Measurements from ENCODE around the gene PRIMPOL.
"Not testable (repeated sequence)": the region's sequence is repeated elsewhere in the genome, so short reads cannot be mapped to it uniquely, and the experiment has no call there.

PRIMPOL gene

DNA sequence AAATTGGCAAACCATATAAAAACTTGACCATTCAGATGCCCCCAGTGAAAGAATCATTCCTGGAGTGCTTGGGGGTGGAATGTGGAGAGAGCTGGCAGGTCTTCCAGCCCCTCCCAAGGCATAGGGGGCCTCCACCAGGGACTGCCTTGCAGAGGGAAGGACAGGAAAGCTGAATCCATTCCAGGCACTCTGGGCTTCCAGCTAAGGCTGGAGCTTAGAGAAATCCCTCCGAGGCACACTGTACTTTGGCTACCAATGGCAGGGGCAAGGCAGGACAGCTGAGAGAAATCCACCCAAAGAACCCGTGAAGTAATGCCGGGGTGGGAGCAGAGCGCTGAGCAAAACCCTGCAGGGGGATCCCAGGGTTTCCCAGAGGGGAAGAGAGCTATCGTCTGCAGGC lies 80.4 kb downstream of the PRIMPOL start:
- TF ChIP-seq, protein P1, sequence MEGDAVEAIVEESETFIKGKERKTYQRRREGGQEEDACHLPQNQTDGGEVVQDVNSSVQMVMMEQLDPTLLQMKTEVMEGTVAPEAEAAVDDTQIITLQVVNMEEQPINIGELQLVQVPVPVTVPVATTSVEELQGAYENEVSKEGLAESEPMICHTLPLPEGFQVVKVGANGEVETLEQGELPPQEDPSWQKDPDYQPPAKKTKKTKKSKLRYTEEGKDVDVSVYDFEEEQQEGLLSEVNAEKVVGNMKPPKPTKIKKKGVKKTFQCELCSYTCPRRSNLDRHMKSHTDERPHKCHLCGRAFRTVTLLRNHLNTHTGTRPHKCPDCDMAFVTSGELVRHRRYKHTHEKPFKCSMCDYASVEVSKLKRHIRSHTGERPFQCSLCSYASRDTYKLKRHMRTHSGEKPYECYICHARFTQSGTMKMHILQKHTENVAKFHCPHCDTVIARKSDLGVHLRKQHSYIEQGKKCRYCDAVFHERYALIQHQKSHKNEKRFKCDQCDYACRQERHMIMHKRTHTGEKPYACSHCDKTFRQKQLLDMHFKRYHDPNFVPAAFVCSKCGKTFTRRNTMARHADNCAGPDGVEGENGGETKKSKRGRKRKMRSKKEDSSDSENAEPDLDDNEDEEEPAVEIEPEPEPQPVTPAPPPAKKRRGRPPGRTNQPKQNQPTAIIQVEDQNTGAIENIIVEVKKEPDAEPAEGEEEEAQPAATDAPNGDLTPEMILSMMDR (IDR thresholded peaks at IDR 0.05; ENCODE audit: low read depth, low read length, missing control alignments), result no peak
- no peak for DNase-seq (ENCODE audit: low read depth)
- H3K4me3 ChIP-seq (ENCODE audit: low read depth, low read length), result no peak overlapping the region

DNA sequence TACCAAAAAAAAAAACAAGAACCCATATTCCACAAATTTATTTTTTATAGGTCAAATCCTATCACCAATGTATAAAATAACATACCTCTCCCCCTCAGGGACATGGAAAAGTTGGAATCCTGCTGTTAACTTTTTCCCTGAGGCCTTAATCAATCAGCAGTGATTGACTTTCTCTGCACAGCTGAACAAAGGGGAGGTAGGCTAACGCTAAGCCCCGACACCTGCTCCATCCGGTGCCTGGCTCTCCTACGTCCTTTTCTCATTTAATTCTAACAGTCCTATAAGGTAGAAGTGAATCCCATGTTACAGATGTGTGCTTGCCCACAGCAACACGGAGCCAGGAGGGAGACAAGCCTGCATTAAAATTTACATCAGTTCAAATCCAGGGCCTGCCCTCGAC lies 81.5 kb downstream of the PRIMPOL start:
- TF ChIP-seq, protein P1 (IDR thresholded peaks at IDR 0.05; ENCODE audit: low read depth, low read length, missing control alignments), result no peak
- DNase-seq (ENCODE audit: low read depth), result no peak
- no peak overlapping the region for H3K4me3 ChIP-seq (ENCODE audit: low read depth, low read length)

DNA sequence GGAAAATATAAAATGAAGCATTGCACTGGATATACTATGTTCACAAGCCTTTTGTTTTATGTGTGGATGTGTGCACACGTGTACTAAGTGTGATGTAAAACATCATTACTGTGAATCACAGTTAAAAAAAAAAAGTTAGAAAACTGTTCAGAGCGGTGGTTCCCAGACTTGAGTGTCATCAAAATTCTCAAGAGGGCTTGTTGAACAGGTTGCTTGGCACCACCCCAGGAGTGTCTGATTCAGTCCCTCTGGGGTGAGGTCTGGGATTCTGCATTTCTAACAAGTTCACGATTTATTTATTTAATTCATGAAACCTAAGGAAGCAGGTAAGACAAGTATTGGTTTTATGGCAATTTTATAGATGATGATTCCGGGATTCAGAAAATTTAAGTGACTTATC lies 82.6 kb downstream of the PRIMPOL start:
- H3K4me3 ChIP-seq (ENCODE audit: low read depth, low read length), result peak overlapping the region; percentile 72
- DNase-seq (ENCODE audit: low read depth), result no peak
- TF ChIP-seq, protein P1 (IDR thresholded peaks at IDR 0.05; ENCODE audit: low read depth, low read length, missing control alignments), result no peak

DNA sequence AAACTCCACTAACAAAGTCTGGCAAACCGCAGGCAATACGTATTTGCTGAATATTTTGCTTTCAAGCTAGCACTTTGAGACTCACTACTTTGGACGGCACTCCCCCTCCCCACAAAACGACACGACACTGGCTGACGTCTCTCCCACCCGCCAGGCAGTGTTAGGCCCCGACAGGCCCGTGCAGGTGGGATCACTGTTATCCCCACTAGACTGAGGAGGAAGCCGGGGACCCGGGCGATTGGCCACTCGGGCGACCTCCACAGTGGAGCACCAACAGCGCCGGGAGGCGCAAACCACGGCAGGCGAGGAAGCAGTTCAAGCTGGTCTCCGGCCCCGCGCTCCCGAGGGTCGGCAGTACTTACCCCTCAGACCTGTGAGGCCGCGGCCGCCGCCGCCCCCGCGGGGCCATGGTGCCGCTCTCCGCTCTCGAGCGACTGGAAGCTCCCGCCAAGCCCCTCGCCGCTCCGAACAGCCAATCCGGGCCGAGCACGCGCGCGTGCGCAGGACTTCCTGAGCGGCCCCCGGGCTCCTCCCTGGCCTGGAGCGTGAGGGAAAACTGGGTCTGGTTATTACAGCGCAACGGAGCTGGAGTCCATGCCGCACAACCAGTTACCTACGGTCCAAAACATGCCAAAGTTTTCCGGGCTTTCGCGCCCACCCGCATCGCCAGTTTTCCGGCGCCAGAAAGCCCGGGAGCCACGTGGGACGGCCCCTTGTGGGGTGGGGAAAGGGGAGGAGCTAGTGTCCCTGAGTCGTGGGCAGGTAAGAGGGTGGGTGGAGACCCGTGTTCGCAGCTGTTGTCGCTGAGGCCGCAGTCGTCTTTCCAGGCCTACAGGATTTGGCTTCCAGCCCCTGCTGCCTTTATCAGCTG lies 84.4 kb downstream of the PRIMPOL start, which contains the start of gene CENPU:
TSS of gene CENPU (minus strand) at position 443 of the 871 bp plus-strand sequence. CDS start at position 409, 34 bp downstream.
- TF ChIP-seq, protein P1 (IDR thresholded peaks at IDR 0.05; ENCODE audit: low read depth, low read length, missing control alignments), result no peak
- DNase-seq (ENCODE audit: low read depth), result peak; percentile 97
- H3K4me3 ChIP-seq (ENCODE audit: low read depth, low read length), result peak within 1 kb of the TSS; percentile 72

DNA sequence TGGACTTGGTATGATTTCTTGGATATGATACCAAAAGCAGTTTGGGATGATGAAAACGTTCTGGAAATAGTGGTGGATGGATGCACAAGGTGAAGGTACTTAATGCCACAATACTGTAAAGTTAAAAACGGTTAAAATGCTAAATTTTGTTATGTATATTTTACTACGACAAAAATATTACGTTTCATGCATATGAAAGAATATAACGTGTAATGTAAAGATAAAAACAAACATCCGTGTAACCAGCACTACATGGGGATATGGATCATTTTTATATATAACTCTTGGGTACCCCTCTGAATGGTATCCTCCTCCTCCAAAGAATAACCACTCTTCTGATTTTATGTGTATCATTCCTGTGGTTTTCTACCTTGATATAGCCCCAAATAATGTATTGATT lies 85.2 kb downstream of the PRIMPOL start:
- no peak for DNase-seq (ENCODE audit: low read depth)
- H3K4me3 ChIP-seq (ENCODE audit: low read depth, low read length), result peak overlapping the region; percentile 72; the same call in 1 of the 2 replicates
- TF ChIP-seq, protein P1 (IDR thresholded peaks at IDR 0.05; ENCODE audit: low read depth, low read length, missing control alignments), result no peak

DNA sequence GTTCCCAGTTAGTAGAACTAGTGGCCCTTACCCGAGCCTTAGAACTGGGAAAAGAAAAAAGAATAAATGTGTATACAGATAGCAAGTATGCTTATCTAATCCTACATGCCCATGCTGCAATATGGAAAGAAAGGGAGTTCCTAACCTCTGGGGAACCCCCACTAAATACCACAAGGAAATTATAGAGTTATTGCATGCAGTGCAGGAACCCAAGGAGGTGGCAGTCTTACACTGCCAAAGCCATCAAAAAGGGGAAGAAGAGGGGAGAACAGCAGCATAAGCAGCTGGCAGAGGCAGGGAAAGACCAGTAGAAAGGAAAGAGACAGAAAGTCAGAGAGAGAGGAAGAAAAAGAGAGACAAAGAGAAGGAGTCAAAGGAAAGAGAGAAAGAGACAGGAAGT lies 90.0 kb downstream of the PRIMPOL start:
- DNase-seq (ENCODE audit: low read depth), result not testable (repeated sequence)

DNA sequence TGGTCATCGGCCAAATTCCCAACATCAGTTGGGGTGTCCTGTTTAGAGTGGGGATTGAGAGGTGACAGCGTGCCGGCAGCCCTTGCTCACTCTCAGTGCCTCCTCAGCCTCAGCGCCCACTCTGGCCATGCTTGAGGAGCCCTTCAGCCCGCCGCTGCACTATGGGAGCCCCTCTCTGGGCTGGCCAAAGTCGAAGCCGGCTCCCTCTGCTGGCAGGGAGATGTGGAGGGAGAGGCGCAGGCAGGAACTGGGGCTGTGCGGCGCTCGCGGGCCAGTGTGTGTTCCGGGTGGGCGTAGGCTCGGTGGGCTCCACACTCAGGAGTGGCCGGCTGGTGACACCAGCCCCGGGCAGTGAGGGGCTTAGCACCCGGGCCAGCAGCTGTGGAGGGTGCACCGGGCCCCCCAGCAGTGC lies 91.4 kb downstream of the PRIMPOL start:
- TF ChIP-seq, protein P1 (IDR thresholded peaks at IDR 0.05; ENCODE audit: low read depth, low read length, missing control alignments), result peak; percentile 8
- no peak overlapping the region for H3K4me3 ChIP-seq (ENCODE audit: low read depth, low read length)
- no peak for DNase-seq (ENCODE audit: low read depth)

More for the DNA sequence above, 90.0 kb downstream of the PRIMPOL start:
- not testable (repeated sequence) for H3K4me3 ChIP-seq (ENCODE audit: low read depth, low read length)

DNA sequence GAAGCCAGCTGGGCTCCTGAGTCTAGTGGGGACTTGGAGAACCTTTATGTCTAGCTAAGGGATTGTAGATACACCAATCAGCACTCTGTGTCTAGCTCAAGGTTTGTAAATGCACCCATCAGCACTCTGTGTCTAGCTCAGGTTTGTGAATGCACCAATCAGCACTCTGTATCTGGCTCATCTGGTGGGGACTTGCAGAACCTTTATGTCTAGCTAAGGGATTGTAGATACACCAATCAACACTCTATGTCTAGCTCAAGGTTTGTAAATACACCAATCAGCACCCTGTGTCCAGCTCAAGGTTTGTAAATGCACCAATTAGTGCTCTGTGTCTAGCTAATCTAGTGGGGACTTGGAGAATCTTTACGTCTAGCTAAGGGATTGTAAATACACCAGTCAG lies 92.1 kb downstream of the PRIMPOL start:
- H3K4me3 ChIP-seq (ENCODE audit: low read depth, low read length); DNase-seq (ENCODE audit: low read depth): not testable (repeated sequence)
